Endothelial cell (in vitro differentiated cells): ENCODE measurements around the gene RPSA. TPM values are rescaled to one million over a fixed set of nuclear protein-coding genes. Genes with fewer than 3 reads are reported as not detected.

ENCODE experiments used
- DNase-seq: peaks from one replicate; pipeline ENCODE4 v3.0.0; 2021; ENCODE audit warnings: low spot score
- H3K27ac Mint-ChIP-seq: one replicate; pipeline ENCODE4 v1.8.0; 2021; ENCODE audit warnings: mixed read lengths, inconsistent platforms; ENCODE audit not compliant: unreplicated experiment
- H3K27me3 Mint-ChIP-seq: one replicate; pipeline ENCODE4 v1.8.0; 2021; ENCODE audit warnings: mild to moderate bottlenecking, moderate library complexity, mixed read lengths, inconsistent platforms; ENCODE audit not compliant: unreplicated experiment
- H3K36me3 Mint-ChIP-seq: one replicate; pipeline ENCODE4 v1.8.0; 2021; ENCODE audit warnings: mild to moderate bottlenecking, low read depth, mixed read lengths, inconsistent platforms; ENCODE audit not compliant: unreplicated experiment
- H3K4me1 Mint-ChIP-seq: one replicate; pipeline ENCODE4 v1.8.0; 2021; ENCODE audit warnings: mild to moderate bottlenecking, mixed read lengths, inconsistent platforms; ENCODE audit not compliant: unreplicated experiment
- H3K4me3 Mint-ChIP-seq: one replicate; pipeline ENCODE4 v1.8.0; 2021; ENCODE audit warnings: mild to moderate bottlenecking, mixed read lengths, inconsistent platforms; ENCODE audit not compliant: unreplicated experiment
- H3K9me3 Mint-ChIP-seq: one replicate; pipeline ENCODE4 v1.8.0; 2021; ENCODE audit warnings: mixed read lengths, inconsistent platforms; ENCODE audit not compliant: unreplicated experiment
- total RNA-seq: library from RNA; stranded (reverse); fragmentation: NEBNext Ultra II Directional; extraction: Animal tissue kit (Norgen Biotek cat#: 25700); gene quantifications from one replicate; pipeline ENCODE4 v1.2.1, GENCODE V29; 2021; ENCODE audit not compliant: unreplicated experiment
- TF ChIP-seq, protein P1 (sequence below): fragments of 200-600 bp; sonication (generic); IDR thresholded peaks from one replicate; pipeline ENCODE4 v1.5.0; 2021; ENCODE audit warnings: antibody characterized with exemption; ENCODE audit not compliant: unreplicated experiment

RPSA gene
- total RNA-seq, 1 donor from 2014 or later, result 2,445 TPM

DNA sequence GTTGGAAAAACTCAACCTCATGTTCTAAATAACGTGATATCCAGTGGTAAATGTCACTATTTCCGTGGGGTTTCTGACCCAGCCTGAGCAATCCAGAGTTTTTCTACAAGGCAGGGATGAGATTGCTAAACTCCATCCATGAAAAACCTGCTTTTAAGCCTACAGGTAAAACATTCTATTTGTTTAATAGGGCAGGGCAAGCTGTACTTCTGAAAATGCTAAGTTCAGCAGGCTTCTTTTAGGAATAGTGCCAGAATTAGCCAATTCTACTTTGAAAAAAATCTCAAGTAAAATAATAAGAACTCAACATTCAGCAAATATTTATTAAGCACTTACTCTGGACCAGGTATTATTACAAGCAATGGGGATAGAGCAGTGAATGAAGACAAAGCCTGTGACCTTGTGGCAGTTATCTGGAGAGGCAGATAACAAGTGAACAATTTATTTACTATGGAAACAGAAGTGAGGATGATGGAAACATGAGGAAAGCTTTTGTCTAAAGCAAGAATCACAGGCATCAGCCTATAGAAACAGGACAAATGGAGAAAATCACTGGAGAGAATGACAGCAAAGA lies 13.3 kb downstream of the RPSA start:
- H3K27me3 Mint-ChIP-seq, result no peaks in the 10 kb centered on the region
- no peaks in the 10 kb centered on the region for H3K9me3 Mint-ChIP-seq
- DNase-seq, result no peak
- peaks cover under 1% of the 10 kb centered on the region for H3K36me3 Mint-ChIP-seq
- no peaks in the 10 kb centered on the region for H3K4me1 Mint-ChIP-seq
- no peak overlapping the region for H3K27ac Mint-ChIP-seq
- no peak overlapping the region for H3K4me3 Mint-ChIP-seq
- TF ChIP-seq, protein P1, sequence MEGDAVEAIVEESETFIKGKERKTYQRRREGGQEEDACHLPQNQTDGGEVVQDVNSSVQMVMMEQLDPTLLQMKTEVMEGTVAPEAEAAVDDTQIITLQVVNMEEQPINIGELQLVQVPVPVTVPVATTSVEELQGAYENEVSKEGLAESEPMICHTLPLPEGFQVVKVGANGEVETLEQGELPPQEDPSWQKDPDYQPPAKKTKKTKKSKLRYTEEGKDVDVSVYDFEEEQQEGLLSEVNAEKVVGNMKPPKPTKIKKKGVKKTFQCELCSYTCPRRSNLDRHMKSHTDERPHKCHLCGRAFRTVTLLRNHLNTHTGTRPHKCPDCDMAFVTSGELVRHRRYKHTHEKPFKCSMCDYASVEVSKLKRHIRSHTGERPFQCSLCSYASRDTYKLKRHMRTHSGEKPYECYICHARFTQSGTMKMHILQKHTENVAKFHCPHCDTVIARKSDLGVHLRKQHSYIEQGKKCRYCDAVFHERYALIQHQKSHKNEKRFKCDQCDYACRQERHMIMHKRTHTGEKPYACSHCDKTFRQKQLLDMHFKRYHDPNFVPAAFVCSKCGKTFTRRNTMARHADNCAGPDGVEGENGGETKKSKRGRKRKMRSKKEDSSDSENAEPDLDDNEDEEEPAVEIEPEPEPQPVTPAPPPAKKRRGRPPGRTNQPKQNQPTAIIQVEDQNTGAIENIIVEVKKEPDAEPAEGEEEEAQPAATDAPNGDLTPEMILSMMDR, result no peak

DNA sequence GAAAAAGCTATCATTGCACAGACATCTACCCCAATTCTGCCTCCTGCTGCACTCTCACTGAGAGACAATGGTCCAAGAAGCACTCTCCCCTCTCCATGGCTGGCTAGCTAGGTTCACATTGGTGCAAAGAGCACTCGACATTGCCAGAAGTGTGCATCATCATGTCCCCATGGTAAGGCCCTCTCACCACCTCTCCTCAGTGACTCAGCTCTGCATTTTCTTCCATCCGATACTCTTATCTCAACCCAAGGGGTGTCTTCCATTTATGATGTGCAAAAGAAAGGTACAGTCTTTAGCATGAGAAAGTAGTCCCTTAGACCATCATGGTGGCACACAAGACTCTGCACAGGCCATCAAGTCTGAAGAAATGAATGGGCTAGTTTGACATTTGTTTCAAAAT lies 14.0 kb downstream of the RPSA start:
- Mint-ChIP-seq H3K4me3 (no peak overlapping the region), H3K36me3 (no peaks in the 10 kb centered on the region), H3K27me3 (no peaks in the 10 kb centered on the region), H3K27ac (no peak overlapping the region), H3K4me1 (no peaks in the 10 kb centered on the region), H3K9me3 (no peaks in the 10 kb centered on the region)
- TF ChIP-seq, protein P1, result no peak
- no peak for DNase-seq

DNA sequence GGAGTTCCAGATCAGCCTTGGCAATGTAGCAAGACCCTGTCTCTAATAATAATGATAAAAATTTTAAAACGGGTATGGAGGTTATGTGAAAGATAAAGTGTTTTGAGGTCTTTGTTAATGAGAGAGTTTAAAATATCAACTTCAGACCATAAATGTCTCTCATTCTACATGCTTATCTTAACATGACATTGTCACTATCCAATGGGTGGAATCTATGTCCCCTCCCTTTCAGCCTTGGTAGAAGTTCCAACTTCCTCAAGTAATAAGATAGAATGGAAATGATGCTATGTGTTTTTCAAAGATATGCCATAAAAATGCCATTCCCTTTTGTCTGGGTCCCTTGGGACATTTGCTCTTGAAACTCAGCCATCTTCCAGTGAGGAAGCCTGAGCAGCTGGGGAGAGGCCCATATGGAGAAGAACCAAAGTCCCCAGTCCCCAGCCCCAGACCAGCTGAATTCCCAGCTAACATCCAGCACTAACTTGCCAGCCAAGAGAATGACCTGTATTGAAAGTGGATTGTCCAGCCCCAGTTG lies 17.0 kb downstream of the RPSA start:
- Mint-ChIP-seq H3K36me3 (no peaks in the 10 kb centered on the region), H3K9me3 (no peaks in the 10 kb centered on the region)

DNA sequence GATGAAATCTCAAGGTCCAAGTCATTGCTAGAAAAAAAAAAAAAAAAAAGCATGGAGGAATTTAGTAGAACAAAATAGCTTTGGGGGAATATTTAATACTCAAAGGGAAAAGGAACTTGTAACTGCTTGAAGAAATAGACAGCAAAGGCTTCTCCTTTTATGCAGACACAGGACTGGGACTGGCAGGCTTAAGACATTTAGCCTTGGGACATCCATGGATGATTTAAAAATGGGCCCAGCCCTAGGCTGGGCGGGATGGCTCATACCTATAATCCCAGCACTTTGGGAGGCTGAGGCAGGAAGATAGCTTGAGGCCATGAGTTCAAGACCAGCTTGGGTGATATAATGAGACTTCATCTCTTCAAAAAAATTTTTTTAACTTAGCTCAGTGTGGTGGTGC lies 19.8 kb downstream of the RPSA start:
- no peaks in the 10 kb centered on the region for H3K9me3 Mint-ChIP-seq
- H3K4me1 Mint-ChIP-seq, result peaks cover 10% of the 10 kb centered on the region
- H3K27ac Mint-ChIP-seq, result no peak overlapping the region
- no peak overlapping the region for H3K4me3 Mint-ChIP-seq
- TF ChIP-seq, protein P1, result no peak
- no peak for DNase-seq
- peaks cover 4% of the 10 kb centered on the region for H3K27me3 Mint-ChIP-seq
- H3K36me3 Mint-ChIP-seq, result peaks cover 4% of the 10 kb centered on the region

More for the DNA sequence above, 17.0 kb downstream of the RPSA start:
- TF ChIP-seq, protein P1, result no peak
- Mint-ChIP-seq H3K27me3 (no peaks in the 10 kb centered on the region), H3K4me1 (no peaks in the 10 kb centered on the region), H3K4me3 (no peak overlapping the region), H3K27ac (no peak overlapping the region)
- DNase-seq, result no peak

DNA sequence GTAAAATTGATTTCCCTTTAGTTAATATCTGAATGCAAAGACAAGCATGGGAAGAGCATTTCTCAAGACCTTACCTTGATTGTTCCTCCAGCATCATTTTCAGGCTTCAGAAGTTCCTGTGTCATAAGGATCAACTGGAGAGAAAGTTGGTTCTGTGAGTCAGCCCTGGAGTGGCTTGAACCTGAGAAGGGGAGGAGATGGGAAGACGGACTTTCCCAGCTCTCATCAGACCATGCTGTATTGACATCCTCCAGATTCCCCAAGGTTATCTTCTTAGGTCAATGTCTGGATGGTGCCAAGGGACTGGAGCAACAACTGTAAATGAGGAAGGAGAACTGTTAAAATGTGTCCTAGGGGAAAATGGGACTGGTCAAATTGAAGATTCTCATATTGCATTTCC lies 21.0 kb downstream of the RPSA start:
- no peak overlapping the region for H3K4me3 Mint-ChIP-seq
- peaks cover 4% of the 10 kb centered on the region for H3K36me3 Mint-ChIP-seq
- peaks cover 4% of the 10 kb centered on the region for H3K27me3 Mint-ChIP-seq
- H3K4me1 Mint-ChIP-seq, result peaks cover 10% of the 10 kb centered on the region
- no peak for DNase-seq
- TF ChIP-seq, protein P1, result no peak
- no peaks in the 10 kb centered on the region for H3K9me3 Mint-ChIP-seq
- H3K27ac Mint-ChIP-seq, result no peak overlapping the region
